22Rv1 (cell line): ENCODE data around the gene ETV7.

Experiments
- H3K27ac ChIP-seq: fragments of 450-650 bp; 2 replicates; pipeline ENCODE4 v1.5.1; 2017
- CTCF ChIP-seq: fragments of 450-650 bp; IDR thresholded peaks from 2 replicates; pipeline ENCODE4 v1.5.1; 2017; ENCODE audit warnings: mild to moderate bottlenecking
- ZFX ChIP-seq: fragments of 450-650 bp; IDR thresholded peaks from 2 replicates; pipeline ENCODE4 v1.6.1; 2017; ENCODE audit warnings: antibody characterized with exemption, borderline replicate concordance

The ETV7 gene

GRCh38 chr6:36336208-36336710 lies 51.2 kb downstream of the ETV7 start:
- TF ChIP-seq CTCF, result no peak
- TF ChIP-seq ZFX, result no peak
- H3K27ac ChIP-seq, result no peak overlapping the region

- peak overlapping the region; percentile 63 for H3K27ac ChIP-seq
- TF ChIP-seq CTCF, result no peak
- TF ChIP-seq ZFX, result no peak
Observed at GRCh38 chr6:36335465-36336207, 51.8 kb downstream of the ETV7 start.

GRCh38 chr6:36334832-36335459 lies 52.5 kb downstream of the ETV7 start:
- TF ChIP-seq ZFX (no peak), CTCF (no peak)
- H3K27ac ChIP-seq, result peak overlapping the region; percentile 63

GRCh38 chr6:36333931-36334725 lies 53.3 kb downstream of the ETV7 start:
- peak overlapping the region; percentile 63 for H3K27ac ChIP-seq
- TF ChIP-seq ZFX (no peak), CTCF (no peak)

- no peak for TF ChIP-seq ZFX
- no peak for TF ChIP-seq CTCF
Observed at GRCh38 chr6:36333171-36333895, 54.1 kb downstream of the ETV7 start.

GRCh38 chr6:36331381-36331780 lies 56.1 kb downstream of the ETV7 start:
- no peak for TF ChIP-seq ZFX
- H3K27ac ChIP-seq, result no peak overlapping the region

More at GRCh38 chr6:36333171-36333895, 54.1 kb downstream of the ETV7 start:
- no peak overlapping the region for H3K27ac ChIP-seq

- H3K27ac ChIP-seq, result no peak overlapping the region
- TF ChIP-seq CTCF, result no peak
- no peak for TF ChIP-seq ZFX
Observed at GRCh38 chr6:36330366-36330765, 57.1 kb downstream of the ETV7 start.
